Measurements from ENCODE around the gene VRK1.

VRK1 gene

DNA sequence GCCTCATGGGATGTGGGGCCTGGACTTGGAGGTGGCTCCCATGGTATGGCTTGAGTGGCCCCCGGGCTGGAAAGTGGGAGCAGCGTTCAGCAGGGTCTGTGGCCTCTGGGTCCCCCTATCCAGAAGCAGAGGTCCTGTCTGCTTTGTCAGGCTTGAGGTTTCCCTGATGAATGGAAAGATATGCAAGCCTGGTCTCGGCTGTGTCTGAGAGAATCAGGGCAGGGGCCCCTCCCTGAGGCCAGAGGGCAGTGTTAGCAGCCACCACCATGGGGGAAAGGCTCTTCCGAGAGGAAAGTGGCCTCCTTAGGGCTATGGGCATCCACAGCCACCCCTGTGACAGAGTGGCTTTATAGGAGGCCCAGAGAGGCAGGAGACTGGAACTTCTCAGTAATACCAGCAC, 128.2 kb downstream of the VRK1 start:
- Histone ChIP-seq H3K9me3 (ENCODE audit: control insufficient read depth, low read length) (no peaks in the 10 kb centered on the region), H3K4me1 (no peaks in the 10 kb centered on the region), H3K27ac (no peak overlapping the region), H3K4me2 (ENCODE audit: low read length) (no peak overlapping the region), H3K79me2 (no peaks in the 10 kb centered on the region), H3K27me3 (ENCODE audit: control insufficient read depth, insufficient read depth, low read length) (no peaks in the 10 kb centered on the region), H3K36me3 (ENCODE audit: control insufficient read depth, insufficient read depth, low read length) (no peaks in the 10 kb centered on the region), H3K9ac (no peak overlapping the region), H3K4me3 (ENCODE audit: low read depth, low read length) (no peak overlapping the region), H2AFZ (no peak overlapping the region)
- TF ChIP-seq, protein P1, sequence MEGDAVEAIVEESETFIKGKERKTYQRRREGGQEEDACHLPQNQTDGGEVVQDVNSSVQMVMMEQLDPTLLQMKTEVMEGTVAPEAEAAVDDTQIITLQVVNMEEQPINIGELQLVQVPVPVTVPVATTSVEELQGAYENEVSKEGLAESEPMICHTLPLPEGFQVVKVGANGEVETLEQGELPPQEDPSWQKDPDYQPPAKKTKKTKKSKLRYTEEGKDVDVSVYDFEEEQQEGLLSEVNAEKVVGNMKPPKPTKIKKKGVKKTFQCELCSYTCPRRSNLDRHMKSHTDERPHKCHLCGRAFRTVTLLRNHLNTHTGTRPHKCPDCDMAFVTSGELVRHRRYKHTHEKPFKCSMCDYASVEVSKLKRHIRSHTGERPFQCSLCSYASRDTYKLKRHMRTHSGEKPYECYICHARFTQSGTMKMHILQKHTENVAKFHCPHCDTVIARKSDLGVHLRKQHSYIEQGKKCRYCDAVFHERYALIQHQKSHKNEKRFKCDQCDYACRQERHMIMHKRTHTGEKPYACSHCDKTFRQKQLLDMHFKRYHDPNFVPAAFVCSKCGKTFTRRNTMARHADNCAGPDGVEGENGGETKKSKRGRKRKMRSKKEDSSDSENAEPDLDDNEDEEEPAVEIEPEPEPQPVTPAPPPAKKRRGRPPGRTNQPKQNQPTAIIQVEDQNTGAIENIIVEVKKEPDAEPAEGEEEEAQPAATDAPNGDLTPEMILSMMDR (IDR thresholded peaks at IDR 0.05): no peak

GRCh38 chr14:96926001-96926400, 128.8 kb downstream of the VRK1 start:
- no peaks in the 10 kb centered on the region for H3K27me3 ChIP-seq (ENCODE audit: control insufficient read depth, insufficient read depth, low read length)
- no peak overlapping the region for H3K27ac ChIP-seq
- H3K9me3 ChIP-seq (ENCODE audit: control insufficient read depth, low read length): no peaks in the 10 kb centered on the region
- H3K4me3 ChIP-seq (ENCODE audit: low read depth, low read length): no peak overlapping the region
- H3K4me1 ChIP-seq: no peaks in the 10 kb centered on the region
- no peak overlapping the region for H3K4me2 ChIP-seq (ENCODE audit: low read length)
- TF ChIP-seq, protein P1 (IDR thresholded peaks at IDR 0.05): no peak
- H3K9ac ChIP-seq: no peak overlapping the region
- H3K36me3 ChIP-seq (ENCODE audit: control insufficient read depth, insufficient read depth, low read length): no peaks in the 10 kb centered on the region
- no peak overlapping the region for H2AFZ ChIP-seq
- no peaks in the 10 kb centered on the region for H3K79me2 ChIP-seq

- no peaks in the 10 kb centered on the region for H3K4me1 ChIP-seq
- no peak overlapping the region for H3K27ac ChIP-seq
- TF ChIP-seq, protein P1 (IDR thresholded peaks at IDR 0.05): no peak
- H3K4me3 ChIP-seq (ENCODE audit: low read depth, low read length): no peak overlapping the region
- H3K36me3 ChIP-seq (ENCODE audit: control insufficient read depth, insufficient read depth, low read length): no peaks in the 10 kb centered on the region
- H3K27me3 ChIP-seq (ENCODE audit: control insufficient read depth, insufficient read depth, low read length): no peaks in the 10 kb centered on the region
- H3K9ac ChIP-seq: no peak overlapping the region
- H3K9me3 ChIP-seq (ENCODE audit: control insufficient read depth, low read length): no peaks in the 10 kb centered on the region
- no peak overlapping the region for H3K4me2 ChIP-seq (ENCODE audit: low read length)
- H3K79me2 ChIP-seq: no peaks in the 10 kb centered on the region
- no peak overlapping the region for H2AFZ ChIP-seq
Observed at GRCh38 chr14:96928779-96929380, 131.7 kb downstream of the VRK1 start.

DNA sequence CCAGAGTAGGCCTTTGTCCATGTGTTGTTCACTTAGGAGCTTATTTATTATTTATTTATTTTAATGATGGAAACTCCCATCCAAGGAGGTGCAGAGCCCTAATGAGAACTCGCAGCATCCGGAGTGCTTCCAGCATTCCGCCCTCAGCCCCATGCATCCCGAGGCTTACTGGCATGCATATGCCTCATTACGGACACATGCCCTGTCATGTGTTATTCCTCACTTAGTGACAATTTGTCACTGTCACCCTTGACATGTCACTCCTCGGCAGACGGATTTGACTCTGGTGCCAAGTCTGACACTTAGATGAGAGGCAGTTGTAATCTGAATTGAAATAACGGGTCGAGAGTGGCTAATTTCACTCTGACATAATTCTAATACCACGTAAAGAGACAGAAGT, 132.8 kb downstream of the VRK1 start:
- no peaks in the 10 kb centered on the region for H3K36me3 ChIP-seq (ENCODE audit: control insufficient read depth, insufficient read depth, low read length)
- H3K27ac ChIP-seq: no peak overlapping the region
- H3K79me2 ChIP-seq: no peaks in the 10 kb centered on the region
- H3K9ac ChIP-seq: no peak overlapping the region
- H3K4me2 ChIP-seq (ENCODE audit: low read length): no peak overlapping the region
- H3K27me3 ChIP-seq (ENCODE audit: control insufficient read depth, insufficient read depth, low read length): no peaks in the 10 kb centered on the region
- TF ChIP-seq, protein P1 (IDR thresholded peaks at IDR 0.05): no peak
- no peaks in the 10 kb centered on the region for H3K9me3 ChIP-seq (ENCODE audit: control insufficient read depth, low read length)
- H3K4me3 ChIP-seq (ENCODE audit: low read depth, low read length): no peak overlapping the region
- H2AFZ ChIP-seq: no peak overlapping the region
- no peaks in the 10 kb centered on the region for H3K4me1 ChIP-seq

GRCh38 chr14:96930526-96930925, 133.3 kb downstream of the VRK1 start:
- no peaks in the 10 kb centered on the region for H3K79me2 ChIP-seq
- H3K4me3 ChIP-seq (ENCODE audit: low read depth, low read length): no peak overlapping the region
- no peak overlapping the region for H3K4me2 ChIP-seq (ENCODE audit: low read length)

More at GRCh38 chr14:96930526-96930925, 133.3 kb downstream of the VRK1 start:
- H3K27ac ChIP-seq: no peak overlapping the region
- no peaks in the 10 kb centered on the region for H3K27me3 ChIP-seq (ENCODE audit: control insufficient read depth, insufficient read depth, low read length)
- no peak overlapping the region for H2AFZ ChIP-seq
- TF ChIP-seq, protein P1 (IDR thresholded peaks at IDR 0.05): no peak
- H3K36me3 ChIP-seq (ENCODE audit: control insufficient read depth, insufficient read depth, low read length): no peaks in the 10 kb centered on the region
- no peaks in the 10 kb centered on the region for H3K9me3 ChIP-seq (ENCODE audit: control insufficient read depth, low read length)
- no peak overlapping the region for H3K9ac ChIP-seq
- H3K4me1 ChIP-seq: no peaks in the 10 kb centered on the region

All from parathyroid adenoma (tissue), 2 donors.